ENCODE results near the gene STXBP1.

The STXBP1 gene

GRCh38 chr9:127611899-127612790, at the start of gene STXBP1:
STXBP1 (plus strand) TSS chr9:127612277; CDS start chr9:127612404, 127 bp downstream.
- TF ChIP-seq, protein P1, sequence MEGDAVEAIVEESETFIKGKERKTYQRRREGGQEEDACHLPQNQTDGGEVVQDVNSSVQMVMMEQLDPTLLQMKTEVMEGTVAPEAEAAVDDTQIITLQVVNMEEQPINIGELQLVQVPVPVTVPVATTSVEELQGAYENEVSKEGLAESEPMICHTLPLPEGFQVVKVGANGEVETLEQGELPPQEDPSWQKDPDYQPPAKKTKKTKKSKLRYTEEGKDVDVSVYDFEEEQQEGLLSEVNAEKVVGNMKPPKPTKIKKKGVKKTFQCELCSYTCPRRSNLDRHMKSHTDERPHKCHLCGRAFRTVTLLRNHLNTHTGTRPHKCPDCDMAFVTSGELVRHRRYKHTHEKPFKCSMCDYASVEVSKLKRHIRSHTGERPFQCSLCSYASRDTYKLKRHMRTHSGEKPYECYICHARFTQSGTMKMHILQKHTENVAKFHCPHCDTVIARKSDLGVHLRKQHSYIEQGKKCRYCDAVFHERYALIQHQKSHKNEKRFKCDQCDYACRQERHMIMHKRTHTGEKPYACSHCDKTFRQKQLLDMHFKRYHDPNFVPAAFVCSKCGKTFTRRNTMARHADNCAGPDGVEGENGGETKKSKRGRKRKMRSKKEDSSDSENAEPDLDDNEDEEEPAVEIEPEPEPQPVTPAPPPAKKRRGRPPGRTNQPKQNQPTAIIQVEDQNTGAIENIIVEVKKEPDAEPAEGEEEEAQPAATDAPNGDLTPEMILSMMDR (IDR thresholded peaks at IDR 0.05; ENCODE audit: control extremely low read depth, extremely low read depth, low read depth, missing control alignments), result no peak
- CTCF ChIA-PET, result interaction anchor here (1.4 to 1.6 kb wide), 2 partner anchors 22 to 122 kb away, joined by 3 to 7 read pairs; partner anchors contain the start of gene TOR2A

DNA sequence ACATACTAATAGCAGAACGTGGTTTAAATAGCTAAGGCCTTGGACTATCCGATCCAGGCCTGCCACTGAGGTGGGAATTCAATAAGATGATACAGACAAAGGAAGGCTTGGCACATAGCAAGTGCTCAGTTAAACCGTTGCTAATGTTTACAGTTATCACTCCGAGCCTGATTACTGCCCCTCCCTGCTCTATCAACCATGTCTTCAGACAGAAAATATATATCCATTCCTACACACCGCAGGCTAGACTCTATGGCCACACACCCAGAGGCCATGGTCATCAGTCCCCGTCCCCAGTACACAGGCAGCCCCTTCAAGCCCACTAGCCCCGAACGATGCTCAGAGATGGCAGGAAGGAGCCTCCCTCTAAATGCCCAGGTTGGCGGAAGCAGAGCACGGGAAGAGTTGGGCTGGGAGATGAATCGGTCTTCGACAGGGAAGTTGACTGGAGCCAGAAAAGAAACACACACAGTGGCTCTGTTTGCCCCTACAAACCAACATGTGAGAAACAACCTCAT, 49.7 kb upstream of the STXBP1 start:
- DNase-seq (ENCODE audit: extremely low spot score), result no peak
- CTCF ChIA-PET, result no interaction called here
- TF ChIP-seq, protein P1 (IDR thresholded peaks at IDR 0.05; ENCODE audit: control extremely low read depth, extremely low read depth, low read depth, missing control alignments), result no peak
- POLR2A ChIA-PET, result no interaction called here

More at GRCh38 chr9:127611899-127612790, at the start of gene STXBP1:
- peak; percentile 98 for DNase-seq (ENCODE audit: extremely low spot score)
- POLR2A ChIA-PET, result interaction anchor here (0.5 kb wide), 1 partner anchor 10 kb away, joined by 3 read pairs; no protein-coding TSS in a partner anchor

- DNase-seq (ENCODE audit: extremely low spot score), result no peak
- CTCF ChIA-PET, result no interaction called here
- TF ChIP-seq, protein P1 (IDR thresholded peaks at IDR 0.05; ENCODE audit: control extremely low read depth, extremely low read depth, low read depth, missing control alignments), result no peak
- POLR2A ChIA-PET, result no interaction called here
These were observed 49.2 kb upstream of the STXBP1 start for GRCh38 chr9:127562841-127563401.

GRCh38 chr9:127563579-127563978, 48.5 kb upstream of the STXBP1 start:
- POLR2A ChIA-PET, result no interaction called here
- CTCF ChIA-PET, result no interaction called here
- TF ChIP-seq, protein P1 (IDR thresholded peaks at IDR 0.05; ENCODE audit: control extremely low read depth, extremely low read depth, low read depth, missing control alignments), result no peak
- no peak for DNase-seq (ENCODE audit: extremely low spot score)

GRCh38 chr9:127565231-127565630, 46.8 kb upstream of the STXBP1 start:
- POLR2A ChIA-PET, result no interaction called here
- CTCF ChIA-PET, result no interaction called here
- DNase-seq (ENCODE audit: extremely low spot score), result no peak
- TF ChIP-seq, protein P1 (IDR thresholded peaks at IDR 0.05; ENCODE audit: control extremely low read depth, extremely low read depth, low read depth, missing control alignments), result no peak

GRCh38 chr9:127566351-127567001, 45.6 kb upstream of the STXBP1 start:
- POLR2A ChIA-PET, result no interaction called here
- no peak for DNase-seq (ENCODE audit: extremely low spot score)

More at GRCh38 chr9:127566351-127567001, 45.6 kb upstream of the STXBP1 start:
- CTCF ChIA-PET, result no interaction called here
- TF ChIP-seq, protein P1 (IDR thresholded peaks at IDR 0.05; ENCODE audit: control extremely low read depth, extremely low read depth, low read depth, missing control alignments), result no peak

All from GM10248 (cell line).